Panc1 (cell line): Measurements from ENCODE around the gene NMNAT3.

Source experiments
- CTCF ChIP-seq: fragments of 450-650 bp; IDR thresholded peaks from 2 replicates; pipeline ENCODE4 v1.5.1; 2017; ENCODE audit warnings: mild to moderate bottlenecking
- POLR2AphosphoS5 ChIP-seq: IDR thresholded peaks from 2 replicates; pipeline ENCODE4 v1.6.1; 2012; ENCODE audit warnings: mild to moderate bottlenecking, low read depth, low read length, moderate library complexity
- SIN3A ChIP-seq: IDR thresholded peaks from 2 replicates; pipeline ENCODE4 v1.6.1; 2012; ENCODE audit warnings: low read depth, mild to moderate bottlenecking, low read length, moderate library complexity, borderline replicate concordance; ENCODE audit not compliant: insufficient read depth
- TF ChIP-seq, protein P1 (sequence below), 2 experiments: IDR thresholded peaks; 2 replicates each; pipeline ENCODE4 v1.6.1; 2011 to 2012; ENCODE audit warnings: low read depth in 2 of 2, control low read depth in 1 of 2, low read length in 1 of 2, mild to moderate bottlenecking in 1 of 2, moderate library complexity in 1 of 2; ENCODE audit not compliant: insufficient read depth in 1 of 2

- TF ChIP-seq CTCF, result no peak
- TF ChIP-seq, protein P1, sequence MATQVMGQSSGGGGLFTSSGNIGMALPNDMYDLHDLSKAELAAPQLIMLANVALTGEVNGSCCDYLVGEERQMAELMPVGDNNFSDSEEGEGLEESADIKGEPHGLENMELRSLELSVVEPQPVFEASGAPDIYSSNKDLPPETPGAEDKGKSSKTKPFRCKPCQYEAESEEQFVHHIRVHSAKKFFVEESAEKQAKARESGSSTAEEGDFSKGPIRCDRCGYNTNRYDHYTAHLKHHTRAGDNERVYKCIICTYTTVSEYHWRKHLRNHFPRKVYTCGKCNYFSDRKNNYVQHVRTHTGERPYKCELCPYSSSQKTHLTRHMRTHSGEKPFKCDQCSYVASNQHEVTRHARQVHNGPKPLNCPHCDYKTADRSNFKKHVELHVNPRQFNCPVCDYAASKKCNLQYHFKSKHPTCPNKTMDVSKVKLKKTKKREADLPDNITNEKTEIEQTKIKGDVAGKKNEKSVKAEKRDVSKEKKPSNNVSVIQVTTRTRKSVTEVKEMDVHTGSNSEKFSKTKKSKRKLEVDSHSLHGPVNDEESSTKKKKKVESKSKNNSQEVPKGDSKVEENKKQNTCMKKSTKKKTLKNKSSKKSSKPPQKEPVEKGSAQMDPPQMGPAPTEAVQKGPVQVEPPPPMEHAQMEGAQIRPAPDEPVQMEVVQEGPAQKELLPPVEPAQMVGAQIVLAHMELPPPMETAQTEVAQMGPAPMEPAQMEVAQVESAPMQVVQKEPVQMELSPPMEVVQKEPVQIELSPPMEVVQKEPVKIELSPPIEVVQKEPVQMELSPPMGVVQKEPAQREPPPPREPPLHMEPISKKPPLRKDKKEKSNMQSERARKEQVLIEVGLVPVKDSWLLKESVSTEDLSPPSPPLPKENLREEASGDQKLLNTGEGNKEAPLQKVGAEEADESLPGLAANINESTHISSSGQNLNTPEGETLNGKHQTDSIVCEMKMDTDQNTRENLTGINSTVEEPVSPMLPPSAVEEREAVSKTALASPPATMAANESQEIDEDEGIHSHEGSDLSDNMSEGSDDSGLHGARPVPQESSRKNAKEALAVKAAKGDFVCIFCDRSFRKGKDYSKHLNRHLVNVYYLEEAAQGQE (IDR thresholded peaks at IDR 0.05; ENCODE audit: insufficient read depth in 1 of 2, low read depth in 2 of 2, low read length in 1 of 2), result no peak
- TF ChIP-seq POLR2AphosphoS5, result no peak
- no peak for TF ChIP-seq SIN3A
Measured at GRCh38 chr3:139577346-139577745, 100.4 kb downstream of the NMNAT3 start.
